HCT116 (cell line): ENCODE data around the gene SEPTIN12. TPM values are rescaled to one million over a fixed set of nuclear protein-coding genes. Genes with fewer than 3 reads are reported as not detected.

Experiments
- ATAC-seq: fragments of 200-7000 bp; cut with Tn5 transposase; 2 replicates; pipeline ENCODE4 v1.9.1; 2020; ENCODE audit warnings: mild to moderate bottlenecking, moderate library complexity
- BruUV-seq: library from RNA; stranded (reverse); fragments of 400-500 nt; replicated peaks from 2 replicates; lab custom pipeline; 2021; lab: Mats Ljungman, UMichigan
- CTCF ChIA-PET: fragments of 300-600 bp; sonication (Branson Sonifier 250); formaldehyde crosslinking; loops from one replicate; lab custom pipeline; 2021; ENCODE audit warnings: antibody characterized with exemption; lab: Charles Lee
- POLR2A ChIA-PET: fragments of 300-600, 350-600 bp; sonication (Branson Sonifier 250); formaldehyde crosslinking; loops from one replicate; lab custom pipeline; 2021; ENCODE audit warnings: antibody characterized with exemption; lab: Charles Lee
- RAD21 ChIA-PET, 2 experiments: fragments of 300-600 bp; sonication (Branson Sonifier 250); formaldehyde crosslinking; loops; one replicate each; lab custom pipeline; 2023; ENCODE audit warnings: low total read pairs in 2 of 2; ENCODE audit not compliant: uncharacterized antibody in 2 of 2, unreplicated experiment in 2 of 2, low non-redundant PET in 1 of 2; lab: Charles Lee
- DNase-seq: peaks from one replicate; pipeline ENCODE4 v3.0.0-alpha.2; 2010; ENCODE audit warnings: low read depth, low spot score
- H2AFZ ChIP-seq: fragments of 200-600 bp; shearing (Covaris generic), sonication (generic); 2 replicates; pipeline ENCODE4 v1.6.1; 2017; ENCODE audit warnings: low read depth, mixed run types, mixed read lengths, antibody characterized with exemption, low read length; ENCODE audit not compliant: poor library complexity, severe bottlenecking
- H3K27ac ChIP-seq: 2 replicates; pipeline ENCODE4 v1.5.1; 2012; ENCODE audit warnings: low read depth, low read length
- H3K27me3 ChIP-seq: fragments of 200-600 bp; sonication (generic); 2 replicates; pipeline ENCODE4 v1.6.1; 2016; ENCODE audit warnings: mixed run types, low read length, mixed read lengths; ENCODE audit not compliant: insufficient read depth
- H3K36me3 ChIP-seq, 2 experiments: fragments of 200-500 bp in 1 of 2; fragments of 200-600 bp in 1 of 2; sonication (Bioruptor generic) in 1 of 2; sonication (generic) in 1 of 2; 2 replicates each; pipeline versions ENCODE4 v1.5.1 to v1.6.1; 2014 to 2016; ENCODE audit warnings: low read length in 2 of 2, inconsistent platforms in 1 of 2, mixed read lengths in 1 of 2, mixed run types in 1 of 2; ENCODE audit not compliant: insufficient read depth in 2 of 2, control insufficient read depth in 1 of 2
- H3K4me1 ChIP-seq, 2 experiments: fragments of 200-600 bp in 1 of 2; sonication (generic) in 1 of 2; 2 replicates each; pipeline versions ENCODE4 v1.5.1 to v1.6.1; 2012 to 2017; ENCODE audit warnings: low read length in 2 of 2, inconsistent platforms in 1 of 2, mild to moderate bottlenecking in 1 of 2, mixed read lengths in 1 of 2, mixed run types in 1 of 2, moderate library complexity in 1 of 2; ENCODE audit not compliant: insufficient read depth in 2 of 2, control insufficient read depth in 1 of 2
- H3K4me2 ChIP-seq: fragments of 200-600 bp; sonication (generic); 2 replicates; pipeline ENCODE4 v1.6.1; 2017; ENCODE audit warnings: mixed run types, low read length, mixed read lengths
- H3K4me3 ChIP-seq, 2 experiments: fragments of 200-600 bp in 1 of 2; sonication (generic) in 1 of 2; replicated peaks in 1 of 2; 2 replicates each; pipeline ENCODE4 v1.5.1; 2011 to 2016; ENCODE audit warnings: low read length in 2 of 2, control low read depth in 1 of 2, low read depth in 1 of 2, mild to moderate bottlenecking in 1 of 2, mixed read lengths in 1 of 2, mixed run types in 1 of 2
- H3K79me2 ChIP-seq: fragments of 200-600 bp; sonication (generic); 2 replicates; pipeline ENCODE4 v1.6.1; 2017; ENCODE audit warnings: mild to moderate bottlenecking, mixed run types, low read length, moderate library complexity, mixed read lengths; ENCODE audit not compliant: insufficient read depth
- H3K9ac ChIP-seq: fragments of 200-600 bp; sonication (generic); 2 replicates; pipeline ENCODE4 v1.6.1; 2016; ENCODE audit warnings: low read length, mixed read lengths
- H3K9me2 ChIP-seq: fragments of 200-600 bp; sonication (generic), shearing (Covaris generic); 2 replicates; pipeline ENCODE4 v1.6.1; 2017; ENCODE audit warnings: mixed run types, mild to moderate bottlenecking, moderate library complexity; ENCODE audit not compliant: insufficient read depth
- H3K9me3 ChIP-seq, 2 experiments: fragments of 200-500 bp in 1 of 2; fragments of 200-600 bp in 1 of 2; sonication (Bioruptor generic) in 1 of 2; sonication (generic) in 1 of 2; 2 replicates each; pipeline ENCODE4 v1.6.1; 2014 to 2017; ENCODE audit warnings: low read length in 2 of 2, mixed read lengths in 2 of 2, inconsistent platforms in 1 of 2, low read depth in 1 of 2, mild to moderate bottlenecking in 1 of 2, mixed run types in 1 of 2, moderate library complexity in 1 of 2; ENCODE audit not compliant: control insufficient read depth in 1 of 2, insufficient read depth in 1 of 2
- H4K20me1 ChIP-seq: fragments of 200-600 bp; sonication (generic), shearing (Covaris generic); 2 replicates; pipeline ENCODE4 v1.6.1; 2017; ENCODE audit warnings: mixed run types, mild to moderate bottlenecking, moderate library complexity; ENCODE audit not compliant: insufficient read depth
- CBX3 ChIP-seq: IDR thresholded peaks from 2 replicates; pipeline ENCODE4 v1.6.1; 2012; ENCODE audit warnings: low read depth
- ELF1 ChIP-seq: IDR thresholded peaks from 2 replicates; pipeline ENCODE4 v1.6.1; 2012; ENCODE audit warnings: low read depth, borderline replicate concordance
- EZH2 ChIP-seq: fragments of 200-600 bp; sonication (generic); IDR thresholded peaks from 2 replicates; pipeline ENCODE4 v1.6.1; 2017; ENCODE audit warnings: antibody characterized with exemption, mixed run types
- POLR2A ChIP-seq: IDR thresholded peaks from 2 replicates; pipeline ENCODE4 v1.7.0; 2011; ENCODE audit warnings: borderline replicate concordance; ENCODE audit not compliant: insufficient read depth, insufficient read length; ENCODE audit errors: extremely low read depth
- POLR2AphosphoS5 ChIP-seq: IDR thresholded peaks from 2 replicates; pipeline ENCODE4 v1.6.1; 2011; ENCODE audit warnings: mild to moderate bottlenecking, low read depth, low read length, moderate library complexity
- SP1 ChIP-seq: IDR thresholded peaks from 2 replicates; pipeline ENCODE4 v1.6.1; 2012; ENCODE audit warnings: low read depth
- SRF ChIP-seq: IDR thresholded peaks from 2 replicates; pipeline ENCODE4 v1.6.1; 2012; ENCODE audit warnings: low read depth
- TCF7L2 ChIP-seq: IDR thresholded peaks from 2 replicates; pipeline ENCODE4 v1.7.0; 2011; ENCODE audit warnings: borderline replicate concordance, inconsistent platforms; ENCODE audit not compliant: insufficient read depth, insufficient read length; ENCODE audit errors: extremely low read depth
- YY1 ChIP-seq: IDR thresholded peaks from 2 replicates; pipeline ENCODE4 v1.6.1; 2011; ENCODE audit warnings: low read length, low read depth, moderate library complexity, mild to moderate bottlenecking; ENCODE audit not compliant: insufficient replicate concordance; ENCODE audit errors: extremely low read depth
- intact Hi-C: fragments of 100-400 bp; cut with micrococcal nuclease; formaldehyde crosslinking; loops from 2 replicates; pipeline ENCODE4 v1.10.0; 2022
- total RNA-seq: library from RNA; stranded (reverse); gene quantifications from one replicate; pipeline ENCODE4 v1.2.1, GENCODE V29; 2021; ENCODE audit not compliant: unreplicated experiment
- TF ChIP-seq, protein P1 (sequence below): IDR thresholded peaks from 2 replicates; pipeline ENCODE4 v1.6.1; 2011; ENCODE audit warnings: mild to moderate bottlenecking, low read length, moderate library complexity; ENCODE audit not compliant: insufficient replicate concordance; ENCODE audit errors: extremely low read depth
- TF ChIP-seq, protein P2 (sequence below): IDR thresholded peaks from 2 replicates; pipeline ENCODE4 v1.6.1; 2012

SEPTIN12 gene
- total RNA-seq, 1 experiment from 2014 or later: not detected

DNA sequence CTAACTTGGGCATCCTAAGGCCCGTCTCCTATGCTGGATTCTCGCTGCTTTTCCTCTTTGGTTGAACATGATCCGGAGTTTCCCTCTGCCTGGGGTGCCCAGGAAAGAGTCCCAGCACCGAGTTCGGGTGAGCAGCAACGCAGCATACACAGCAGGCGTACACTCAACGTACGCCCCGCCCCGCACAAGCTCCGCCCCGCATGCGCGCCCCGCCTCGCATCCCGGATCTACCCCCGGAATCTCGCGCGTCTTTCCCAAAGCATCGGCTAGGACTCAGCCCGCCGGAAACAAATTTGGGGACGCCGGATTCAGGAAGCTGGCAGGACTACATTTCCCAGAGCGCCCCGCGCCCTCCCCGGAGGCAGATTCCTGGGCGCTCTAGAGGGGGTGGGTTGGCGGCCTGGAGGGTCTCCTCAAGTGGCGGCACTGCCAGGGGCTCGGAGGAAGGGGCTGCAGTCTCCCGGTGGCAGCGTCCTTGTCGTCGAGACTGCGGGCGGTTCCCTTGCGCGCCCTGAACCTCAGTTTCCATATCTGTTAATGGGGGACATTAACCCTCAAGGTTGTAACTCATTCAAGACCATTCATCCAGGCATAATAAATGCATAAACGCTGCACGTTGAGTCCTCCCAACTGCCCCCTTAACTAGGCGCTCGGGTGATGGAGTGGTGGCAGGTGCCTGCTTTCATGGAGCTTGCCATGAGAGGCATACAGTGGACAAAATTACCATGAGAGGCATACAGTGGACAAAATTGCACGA, 19.4 kb downstream of the SEPTIN12 start:
- CTCF ChIA-PET: interaction anchor here (1.3 kb wide), 1 partner anchor 145 kb away, joined by 4 read pairs; the partner anchor contains the start of gene MGRN1
- peak overlapping the region; percentile 92 to 93 for H3K4me3 ChIP-seq
- H3K27ac ChIP-seq: peak overlapping the region; percentile 56
- RAD21 ChIA-PET: interaction anchor here in 1 of 2 experiments (0.7 kb wide), 1 partner anchor 34 kb away, joined by 3 read pairs; the partner anchor contains the start of gene ROGDI
- peaks cover 12 to 23% of the 10 kb centered on the region in 2 experiments for H3K4me1 ChIP-seq
- peak overlapping the region; percentile 82 for H3K4me2 ChIP-seq
- no TSS peak for BruUV-seq
- H3K9ac ChIP-seq: peak overlapping the region; percentile 66
- no peaks in the 10 kb centered on the region for H3K27me3 ChIP-seq
- H2AFZ ChIP-seq: peak overlapping the region; percentile 38
- POLR2A ChIA-PET: interaction anchor here (0.5 to 1.1 kb wide), 5 partner anchors 22 to 153 kb away, joined by 3 to 8 read pairs (median 3); partner anchors contain the start of genes ANKS3, DNAAF8 and NUDT16L1
- ATAC-seq (peak; percentile 90), DNase-seq (peak; percentile 90)
- peaks cover 21% of the 10 kb centered on the region; the same call in 1 of the 2 replicates for H3K79me2 ChIP-seq
- H4K20me1 ChIP-seq: no peaks in the 10 kb centered on the region
- peaks cover 0 to 5% of the 10 kb centered on the region in 2 experiments; a peak in 2 of 4 replicates for H3K36me3 ChIP-seq
- H3K9me3 ChIP-seq: no peaks in the 10 kb centered on the region
- intact Hi-C loops: loop anchor here (1.0 to 5.0 kb wide), 2 partner anchors 79 to 179 kb away; partner anchors contain the start of genes GLYR1 and UBN1
- no peaks in the 10 kb centered on the region for H3K9me2 ChIP-seq
- TF ChIP-seq, protein P1, sequence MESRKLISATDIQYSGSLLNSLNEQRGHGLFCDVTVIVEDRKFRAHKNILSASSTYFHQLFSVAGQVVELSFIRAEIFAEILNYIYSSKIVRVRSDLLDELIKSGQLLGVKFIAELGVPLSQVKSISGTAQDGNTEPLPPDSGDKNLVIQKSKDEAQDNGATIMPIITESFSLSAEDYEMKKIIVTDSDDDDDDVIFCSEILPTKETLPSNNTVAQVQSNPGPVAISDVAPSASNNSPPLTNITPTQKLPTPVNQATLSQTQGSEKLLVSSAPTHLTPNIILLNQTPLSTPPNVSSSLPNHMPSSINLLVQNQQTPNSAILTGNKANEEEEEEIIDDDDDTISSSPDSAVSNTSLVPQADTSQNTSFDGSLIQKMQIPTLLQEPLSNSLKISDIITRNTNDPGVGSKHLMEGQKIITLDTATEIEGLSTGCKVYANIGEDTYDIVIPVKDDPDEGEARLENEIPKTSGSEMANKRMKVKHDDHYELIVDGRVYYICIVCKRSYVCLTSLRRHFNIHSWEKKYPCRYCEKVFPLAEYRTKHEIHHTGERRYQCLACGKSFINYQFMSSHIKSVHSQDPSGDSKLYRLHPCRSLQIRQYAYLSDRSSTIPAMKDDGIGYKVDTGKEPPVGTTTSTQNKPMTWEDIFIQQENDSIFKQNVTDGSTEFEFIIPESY: peak; percentile 95
- TF ChIP-seq EZH2: no peak
- TF ChIP-seq SP1: peak; percentile 63; the same call in 1 of the 2 replicates
- TF ChIP-seq CBX3: 0 out of 2 replicates have a peak, but pooled peaks have one; percentile 26
- TF ChIP-seq SRF: peak; percentile 66; the same call in 1 of the 2 replicates
- peak; percentile 94; the same call in 1 of the 2 replicates for TF ChIP-seq ELF1
- peak; percentile 90 for TF ChIP-seq POLR2A
- TF ChIP-seq YY1: peak; percentile 58
- TF ChIP-seq POLR2AphosphoS5: peak; percentile 98
- TF ChIP-seq, protein P2, sequence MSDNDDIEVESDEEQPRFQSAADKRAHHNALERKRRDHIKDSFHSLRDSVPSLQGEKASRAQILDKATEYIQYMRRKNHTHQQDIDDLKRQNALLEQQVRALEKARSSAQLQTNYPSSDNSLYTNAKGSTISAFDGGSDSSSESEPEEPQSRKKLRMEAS: peak; percentile 59; the same call in 1 of the 2 replicates
- no peak for TF ChIP-seq TCF7L2
- TF ChIP-seq, all 23 proteins: peak for 9
